H1 (cell line): ENCODE measurements around the gene DDI2. TPM values are rescaled to one million over a fixed set of nuclear protein-coding genes. Genes with fewer than 3 reads are reported as not detected.

Experiments used
- CTCF ChIA-PET: fragments of 300-600 bp; sonication (Branson Sonifier 250); formaldehyde crosslinking; loops from one replicate; lab custom pipeline; 2021; ENCODE audit not compliant: partially characterized antibody; lab: Charles Lee
- POLR2A ChIA-PET: fragments of 300-600 bp; sonication (Branson Sonifier 250); formaldehyde crosslinking; loops from one replicate; lab custom pipeline; 2021; ENCODE audit warnings: inconsistent platforms; ENCODE audit not compliant: partially characterized antibody; lab: Charles Lee
- DNase-seq, 2 experiments: peaks; one replicate each; pipeline versions ENCODE4 v3.0.0 to v3.0.0-alpha.2; 2010 to 2022; ENCODE audit warnings: low spot score in 2 of 2, low read depth in 1 of 2, mixed read lengths in 1 of 2
- FAIRE-seq: peaks from 2 replicates; lab custom pipeline; 2011; peaks lifted over from hg19 to GRCh38; lab: Jason Lieb, UNC
- H2AFZ ChIP-seq: 2 replicates; pipeline ENCODE4 v1.8.1; 2012; ENCODE audit warnings: low read length, inconsistent platforms
- H2AK5ac ChIP-seq: 2 replicates; pipeline ENCODE4 v1.6.1; 2013; ENCODE audit warnings: low read depth, low read length
- H2BK120ac ChIP-seq: replicated peaks from 2 replicates; pipeline ENCODE3; 2013; ENCODE audit warnings: low read depth, low read length, inconsistent platforms
- H2BK12ac ChIP-seq: 2 replicates; pipeline ENCODE4 v1.6.1; 2013; ENCODE audit warnings: low read depth, low read length
- H2BK15ac ChIP-seq: 2 replicates; pipeline ENCODE4 v1.6.1; 2013; ENCODE audit warnings: low read length
- H2BK20ac ChIP-seq: 2 replicates; pipeline ENCODE4 v1.6.1; 2013; ENCODE audit warnings: low read length
- H2BK5ac ChIP-seq: 2 replicates; pipeline ENCODE4 v1.6.1; 2013; ENCODE audit warnings: low read depth, low read length
- H3K14ac ChIP-seq: 2 replicates; pipeline ENCODE4 v1.6.1; 2013; ENCODE audit warnings: inconsistent platforms; ENCODE audit not compliant: insufficient read length
- H3K18ac ChIP-seq: 2 replicates; pipeline ENCODE4 v1.6.1; 2013; ENCODE audit warnings: low read length; ENCODE audit errors: extremely low read depth
- H3K23ac ChIP-seq: 2 replicates; pipeline ENCODE4 v1.6.1; 2013; ENCODE audit warnings: inconsistent platforms; ENCODE audit not compliant: insufficient read length
- H3K23me2 ChIP-seq: 2 replicates; pipeline ENCODE4 v1.6.1; 2013; ENCODE audit warnings: low read depth, low read length
- H3K27ac ChIP-seq: 2 replicates; pipeline ENCODE4 v1.6.1; 2011; ENCODE audit warnings: low read depth, low read length, inconsistent platforms
- H3K27me3 ChIP-seq, 4 experiments: replicated peaks in 1 of 4; 1 replicate in 1 of 4; 2 replicates in 3 of 4; pipeline versions ENCODE4 v1.6.1 to v1.8.1; 2011 to 2013; ENCODE audit warnings: low read length in 3 of 4, mild to moderate bottlenecking in 3 of 4, inconsistent platforms in 2 of 4, mixed read lengths in 2 of 4, moderate library complexity in 1 of 4; ENCODE audit not compliant: control insufficient read depth in 3 of 4, insufficient read depth in 3 of 4; ENCODE audit errors: extremely low read depth in 1 of 4
- H3K36me3 ChIP-seq, 4 experiments: 2 replicates each; pipeline versions ENCODE4 v1.6.1 to v1.8.1; 2011 to 2013; ENCODE audit warnings: mild to moderate bottlenecking in 4 of 4, low read length in 3 of 4, moderate library complexity in 2 of 4, control low read depth in 1 of 4, inconsistent platforms in 1 of 4; ENCODE audit not compliant: insufficient read depth in 4 of 4, control insufficient read depth in 2 of 4
- H3K4ac ChIP-seq: replicated peaks from 2 replicates; pipeline ENCODE3; 2013; ENCODE audit warnings: low read length, low read depth, mixed read lengths, inconsistent platforms; ENCODE audit not compliant: insufficient read length
- H3K4me1 ChIP-seq, 4 experiments: replicated peaks in 1 of 4; 1 replicate in 1 of 4; 2 replicates in 3 of 4; pipeline versions ENCODE4 v1.6.1 to v1.8.1; 2011 to 2013; ENCODE audit warnings: low read length in 3 of 4, inconsistent platforms in 2 of 4, mixed read lengths in 1 of 4; ENCODE audit not compliant: insufficient read depth in 4 of 4, control insufficient read depth in 3 of 4
- H3K4me2 ChIP-seq, 2 experiments: 2 replicates each; pipeline versions ENCODE4 v1.6.1 to v1.8.1; 2011 to 2013; ENCODE audit warnings: low read depth in 2 of 2, low read length in 2 of 2, control low read depth in 1 of 2, inconsistent platforms in 1 of 2, mild to moderate bottlenecking in 1 of 2; ENCODE audit not compliant: insufficient read depth in 1 of 2
- H3K4me3 ChIP-seq, 4 experiments: fragments of 200-600, 300-600 bp in 1 of 4; sonication (generic), shearing (Covaris generic), sonication (Bioruptor Twin) in 1 of 4; 2 replicates each; pipeline versions ENCODE4 v1.5.1 to v1.8.1; 2011 to 2016; ENCODE audit warnings: low read length in 4 of 4, low read depth in 3 of 4, control low read depth in 2 of 4, inconsistent platforms in 2 of 4, mild to moderate bottlenecking in 2 of 4, mixed read lengths in 1 of 4, moderate library complexity in 1 of 4; ENCODE audit not compliant: insufficient read depth in 2 of 4; ENCODE audit errors: extremely low read depth in 1 of 4
- H3K56ac ChIP-seq: replicated peaks from 2 replicates; pipeline ENCODE3; 2013; ENCODE audit warnings: low read depth, mild to moderate bottlenecking, mixed read lengths, low read length, inconsistent platforms; ENCODE audit not compliant: insufficient read length
- H3K79me1 ChIP-seq: 2 replicates; pipeline ENCODE4 v1.6.1; 2013; ENCODE audit warnings: low read depth, low read length, control low read depth
- H3K79me2 ChIP-seq, 2 experiments: 2 replicates each; pipeline versions ENCODE4 v1.6.1 to v1.8.1; 2012 to 2013; ENCODE audit warnings: low read length in 2 of 2, mild to moderate bottlenecking in 2 of 2, inconsistent platforms in 1 of 2; ENCODE audit not compliant: insufficient read depth in 2 of 2, control insufficient read depth in 1 of 2
- H3K9ac ChIP-seq, 4 experiments: replicated peaks in 1 of 4; 1 replicate in 1 of 4; 2 replicates in 3 of 4; pipeline versions ENCODE4 v1.6.1 to v1.8.1; 2011 to 2013; ENCODE audit warnings: low read depth in 3 of 4, low read length in 3 of 4, control low read depth in 2 of 4, mild to moderate bottlenecking in 2 of 4, moderate library complexity in 2 of 4, inconsistent platforms in 1 of 4; ENCODE audit errors: extremely low read depth in 1 of 4
- H3K9me3 ChIP-seq, 2 experiments: 2 replicates each; pipeline versions ENCODE4 v1.6.1 to v1.8.1; 2012 to 2013; ENCODE audit warnings: mild to moderate bottlenecking in 2 of 2, moderate library complexity in 2 of 2, control low read depth in 1 of 2, inconsistent platforms in 1 of 2, low read depth in 1 of 2, low read length in 1 of 2, mixed read lengths in 1 of 2; ENCODE audit not compliant: insufficient read depth in 2 of 2
- H4K20me1 ChIP-seq, 2 experiments: replicated peaks in 1 of 2; 2 replicates each; pipeline versions ENCODE3 to v1.8.1; 2011 to 2013; ENCODE audit warnings: inconsistent platforms in 2 of 2, low read length in 2 of 2, mild to moderate bottlenecking in 1 of 2; ENCODE audit not compliant: insufficient read depth in 2 of 2, control insufficient read depth in 1 of 2
- H4K5ac ChIP-seq: 2 replicates; pipeline ENCODE4 v1.6.1; 2013; ENCODE audit warnings: low read length, low read depth, mixed read lengths, inconsistent platforms; ENCODE audit not compliant: insufficient read length
- H4K8ac ChIP-seq: 2 replicates; pipeline ENCODE4 v1.8.0; 2013; ENCODE audit warnings: mild to moderate bottlenecking, moderate library complexity, low read length, inconsistent platforms; ENCODE audit not compliant: insufficient read depth; ENCODE audit errors: extremely low read depth
- H4K91ac ChIP-seq: replicated peaks from 2 replicates; pipeline ENCODE3; 2013; ENCODE audit warnings: low read length, mixed read lengths, inconsistent platforms; ENCODE audit not compliant: insufficient read length
- CHD1 ChIP-seq: IDR thresholded peaks from 2 replicates; pipeline ENCODE4 v1.6.1; 2012; ENCODE audit warnings: low read depth, low read length, improper control_type of control experiment
- EGR1 ChIP-seq: IDR thresholded peaks from 2 replicates; pipeline ENCODE4 v1.6.1; 2011; ENCODE audit warnings: low read depth, low read length, borderline replicate concordance
- GABPA ChIP-seq: IDR thresholded peaks from 2 replicates; pipeline ENCODE4 v1.6.1; 2011; ENCODE audit warnings: mild to moderate bottlenecking, low read length, moderate library complexity, borderline replicate concordance; ENCODE audit not compliant: insufficient read depth
- GTF2F1 ChIP-seq: IDR thresholded peaks from 2 replicates; pipeline ENCODE4 v1.6.1; 2012; ENCODE audit warnings: low read depth, low read length, improper control_type of control experiment, borderline replicate concordance
- NANOG ChIP-seq: IDR thresholded peaks from 2 replicates; pipeline ENCODE4 v1.6.1; 2011; ENCODE audit warnings: low read length, low read depth, mild to moderate bottlenecking, inconsistent platforms; ENCODE audit not compliant: insufficient read depth, poor library complexity, severe bottlenecking
- RXRA ChIP-seq: IDR thresholded peaks from 2 replicates; pipeline ENCODE4 v1.6.1; 2011; ENCODE audit warnings: low read depth, mild to moderate bottlenecking, low read length, moderate library complexity; ENCODE audit not compliant: insufficient read depth
- SAP30 ChIP-seq: fragments of 300-600 bp; sonication (generic); IDR thresholded peaks from 2 replicates; pipeline ENCODE4 v1.7.1; 2012; ENCODE audit warnings: low read length, moderate library complexity, mild to moderate bottlenecking, inconsistent platforms; ENCODE audit not compliant: insufficient read depth, insufficient replicate concordance
- SP2 ChIP-seq: IDR thresholded peaks from 2 replicates; pipeline ENCODE4 v1.6.1; 2012; ENCODE audit warnings: mild to moderate bottlenecking, low read length, inconsistent platforms
- SRF ChIP-seq: IDR thresholded peaks from 2 replicates; pipeline ENCODE4 v1.6.1; 2011; ENCODE audit warnings: mild to moderate bottlenecking, low read depth, low read length, moderate library complexity
- YY1 ChIP-seq: IDR thresholded peaks from 2 replicates; pipeline ENCODE4 v1.6.1; 2011; ENCODE audit warnings: low read depth, mild to moderate bottlenecking, low read length
- WGBS, 2 experiments: shearing (Covaris generic) in 1 of 2; methylation state at CpG; one replicate each; pipeline versions ENCODE4 v1.1.6 to v1.1.7; 2013 to 2015; ENCODE audit warnings: low lambda C conversion rate in 2 of 2, mixed read lengths in 2 of 2, inconsistent platforms in 1 of 2, low coverage in 1 of 2, missing lambda C conversion rate in 1 of 2; ENCODE audit not compliant: insufficient replicate concordance in 2 of 2, insufficient coverage in 1 of 2, insufficient read length in 1 of 2; ENCODE audit errors: extremely low coverage in 1 of 2, missing lambda C conversion rate in 1 of 2; 5-methylcytosine and 5-hydroxymethylcytosine counted together
- polyA plus RNA-seq, 7 experiments: library from polyadenylated mRNA; depleted of rRNA in 3 of 7; stranded (reverse) in 5 of 7; unstranded in 2 of 7; fragments of >200 nt in 5 of 7; fragments of 200-250 nt in 2 of 7; gene quantifications; 1 replicate in 5 of 7; 2 replicates in 1 of 7; 4 replicates in 1 of 7; pipeline versions ENCODE4 v1.2.1 to v1.2.3, GENCODE V29; 2011 to 2013; ENCODE audit warnings: missing spikeins in 2 of 7, mixed read lengths in 2 of 7
- total RNA-seq: library from RNA; stranded (reverse); fragmentation: NEBNext Ultra II Directional; extraction: Animal tissue kit (Norgen Biotek cat#: 25700); gene quantifications from 2 replicates; pipeline ENCODE4 v1.2.1, GENCODE V29; 2021

DDI2 gene
- total and polyA plus RNA-seq, 2 of the 8 experiments (the other 6 are each of a cell fraction or from before 2014, with no cell fraction given) = 7.7 to 38.3 TPM

DNA sequence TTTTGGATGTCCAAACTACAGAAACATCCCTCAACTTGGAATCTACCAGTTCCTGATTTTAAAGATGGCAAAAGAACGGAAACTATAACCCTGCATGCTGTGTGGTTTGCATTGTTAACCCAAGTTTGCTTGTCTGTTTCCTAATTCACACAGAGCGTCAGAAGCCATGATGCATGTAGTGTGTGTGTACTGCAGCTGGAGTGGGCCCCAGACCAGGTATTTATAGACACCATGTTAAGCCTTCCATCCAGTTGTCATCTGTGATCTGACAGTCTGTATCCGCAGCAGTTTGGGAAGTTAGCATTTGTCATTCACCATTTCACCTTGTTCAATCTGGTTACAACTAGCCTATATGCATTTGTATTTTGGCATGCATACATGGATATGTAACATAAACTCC is 39.2 kb downstream of the DDI2 start:
- Histone ChIP-seq H2BK20ac (no peak overlapping the region), H3K4me2 (no peak overlapping the region), H3K18ac (no peak overlapping the region), H2AK5ac (no peak overlapping the region), H3K4me1 (no peaks in the 10 kb centered on the region), H3K79me1 (no peaks in the 10 kb centered on the region; the same call in 1 of the 2 replicates), H4K20me1 (no peaks in the 10 kb centered on the region), H3K4ac (no peak overlapping the region), H4K91ac (no peak overlapping the region), H2BK120ac (no peak overlapping the region), H3K23ac (no peak overlapping the region), H3K9me3 (no peaks in the 10 kb centered on the region), H4K5ac (no peak overlapping the region), H3K4me3 (no peak overlapping the region), H2BK15ac (no peak overlapping the region), H3K27ac (no peak overlapping the region), H3K36me3 (peaks cover 10 to 73% (median 38%) of the 10 kb centered on the region in 4 experiments), H3K14ac (no peak overlapping the region), H2BK5ac (no peak overlapping the region), H2BK12ac (no peak overlapping the region), H2AFZ (no peak overlapping the region), H3K56ac (no peak overlapping the region), H3K23me2 (no peaks in the 10 kb centered on the region), H3K9ac (no peak overlapping the region), H4K8ac (no peak overlapping the region), H3K79me2 (no peaks in the 10 kb centered on the region), H3K27me3 (no peaks in the 10 kb centered on the region)
- DNase-seq (no peak), FAIRE-seq (no peak)
- ChIA-PET POLR2A (interaction anchor here (0.7 kb wide), 1 partner anchor 28 kb away, joined by 4 read pairs; no protein-coding TSS in a partner anchor), CTCF (interaction anchor here (0.8 to 0.9 kb wide), 2 partner anchors 10 to 14 kb away, joined by 3 read pairs; no protein-coding TSS in a partner anchor)
- 100% methylated on average over 3 of the region's 3 CpGs; no CpG with 5 or more reads in 1 of the 2 experiments for WGBS, 2 experiments
- TF ChIP-seq RXRA = no peak
- no peak for TF ChIP-seq SRF
- no peak for TF ChIP-seq EGR1
- no peak for TF ChIP-seq CHD1
- TF ChIP-seq SAP30 = no peak
- TF ChIP-seq SP2 = no peak
- no peak for TF ChIP-seq GABPA
- no peak for TF ChIP-seq NANOG
- no peak for TF ChIP-seq YY1
- TF ChIP-seq GTF2F1 = no peak
